CD4-positive, alpha-beta T cell treated with Interleukin-6 for 4 hours (primary cell): ENCODE data around the gene SIL1.
"Not testable (repeated sequence)": the region's sequence is repeated elsewhere in the genome, so short reads cannot be mapped to it uniquely, and the experiment has no call there.

Source experiments
- DNase-seq: peaks from one replicate; pipeline ENCODE4 v3.0.0-alpha.2; 2020; ENCODE audit warnings: mixed read lengths

The SIL1 gene

DNA sequence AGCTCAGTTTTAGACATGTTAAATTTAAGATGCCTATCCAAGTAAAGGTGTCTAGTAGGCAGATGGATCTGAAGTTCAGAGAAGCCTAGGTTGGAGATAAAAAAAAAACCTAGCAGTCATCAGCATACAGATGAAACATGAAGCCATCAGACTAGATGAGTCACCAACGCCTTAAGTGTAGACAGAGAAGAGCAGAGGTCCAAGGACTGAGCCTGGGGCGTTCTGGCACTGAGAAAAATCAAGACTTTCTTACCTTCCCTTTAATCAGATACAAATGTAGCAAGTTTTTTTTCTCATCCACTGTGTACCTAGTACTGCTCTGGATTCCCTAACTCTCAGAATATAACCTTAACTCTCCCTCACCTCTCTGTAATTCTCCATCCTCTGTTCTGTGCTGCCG, 97.3 kb downstream of the SIL1 start:
- DNase-seq = no peak

DNA sequence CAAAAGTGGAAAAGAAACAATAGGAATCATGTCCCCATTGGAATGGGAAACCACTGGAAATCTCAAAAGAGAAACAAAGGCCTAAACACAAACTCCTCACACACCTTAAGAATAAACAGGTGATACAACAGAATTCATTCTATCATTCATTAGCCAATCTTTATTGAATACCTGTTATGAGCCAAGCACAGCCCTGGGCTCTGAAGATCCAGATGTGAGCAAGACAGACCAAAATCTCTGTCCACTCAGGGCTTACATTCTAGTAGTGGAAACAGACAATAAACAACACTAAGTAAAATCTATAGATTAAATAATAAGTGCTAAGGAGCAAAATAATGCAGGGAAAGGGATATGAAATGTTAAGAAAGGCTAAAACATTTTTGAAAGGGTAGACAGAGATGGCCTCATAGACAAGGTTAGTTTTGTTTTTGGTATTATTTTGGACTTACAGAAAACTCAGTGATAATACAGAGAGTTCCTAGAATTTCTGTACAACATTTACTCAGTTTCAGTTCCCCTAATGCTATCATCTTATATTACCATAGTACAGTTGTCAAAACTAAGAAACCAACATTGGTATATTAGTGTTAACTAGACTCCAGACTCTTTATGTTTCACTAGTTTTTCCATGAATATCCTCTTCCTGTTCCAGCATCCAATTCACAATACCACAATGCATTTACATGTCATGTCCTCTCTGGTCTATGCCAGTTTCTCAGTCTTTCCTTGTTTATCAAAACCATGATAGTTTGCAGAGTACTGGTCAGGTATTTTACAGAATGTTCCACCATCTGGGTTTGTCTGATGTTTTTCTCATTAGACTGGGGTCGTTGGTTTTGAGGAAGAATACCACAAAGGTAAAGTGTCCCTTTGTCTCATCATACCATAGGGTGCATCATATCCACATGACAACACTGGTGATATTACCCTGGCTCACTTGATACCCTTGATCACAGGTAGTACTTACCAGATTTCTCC, 103.7 kb downstream of the SIL1 start:
- no peak for DNase-seq

DNA sequence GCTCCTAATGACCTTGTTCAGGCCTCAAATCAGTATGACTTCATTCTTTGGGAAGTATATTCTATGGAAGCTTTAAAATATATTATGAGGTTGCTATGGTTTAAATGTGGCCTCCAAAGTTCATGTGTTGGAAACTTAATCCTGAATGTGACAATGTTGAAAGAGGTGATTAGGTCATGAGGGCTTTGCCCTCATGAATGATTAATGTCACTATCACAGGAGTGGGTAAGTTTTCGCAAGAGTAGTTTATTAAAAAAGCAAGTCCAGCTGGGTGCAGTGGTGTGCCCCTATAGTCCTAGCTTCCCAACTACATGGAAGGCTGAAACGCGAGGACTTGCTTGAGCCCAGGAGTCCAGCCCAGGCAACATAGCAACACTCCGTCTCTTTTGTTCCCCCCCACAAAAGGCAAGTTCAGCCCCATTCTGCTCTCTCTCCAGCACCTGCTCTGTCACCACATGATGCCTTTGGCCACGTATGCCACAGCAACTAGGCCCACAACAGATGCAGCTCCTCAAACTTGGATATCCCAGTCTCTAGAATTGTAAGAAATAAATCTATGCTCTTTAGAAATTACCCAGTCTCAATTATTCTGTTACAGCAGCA, 105.3 kb downstream of the SIL1 start:
- no peak for DNase-seq

- DNase-seq = no peak
Measured at GRCh38 chr5:139091439-139092156, 106.6 kb downstream of the SIL1 start.

DNA sequence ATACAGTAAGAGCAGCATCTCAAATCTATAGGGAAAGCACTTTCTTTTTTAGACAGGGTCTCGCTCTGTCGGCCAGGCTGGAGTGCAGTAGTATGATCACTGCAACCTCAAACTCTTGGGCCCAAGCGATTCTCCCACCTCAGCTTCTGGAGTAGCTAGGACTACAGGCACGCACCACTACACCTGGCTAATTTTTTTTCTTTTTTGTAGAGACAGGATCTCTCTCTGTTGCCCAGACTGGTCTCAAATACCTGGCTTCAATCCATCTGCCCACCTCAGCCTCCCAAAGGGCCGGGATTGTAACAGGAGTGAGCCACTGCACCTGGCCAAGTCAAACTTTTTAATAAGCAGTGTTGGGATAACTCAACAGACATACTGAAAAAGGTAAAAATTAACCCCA, 107.6 kb downstream of the SIL1 start:
- no peak for DNase-seq

DNA sequence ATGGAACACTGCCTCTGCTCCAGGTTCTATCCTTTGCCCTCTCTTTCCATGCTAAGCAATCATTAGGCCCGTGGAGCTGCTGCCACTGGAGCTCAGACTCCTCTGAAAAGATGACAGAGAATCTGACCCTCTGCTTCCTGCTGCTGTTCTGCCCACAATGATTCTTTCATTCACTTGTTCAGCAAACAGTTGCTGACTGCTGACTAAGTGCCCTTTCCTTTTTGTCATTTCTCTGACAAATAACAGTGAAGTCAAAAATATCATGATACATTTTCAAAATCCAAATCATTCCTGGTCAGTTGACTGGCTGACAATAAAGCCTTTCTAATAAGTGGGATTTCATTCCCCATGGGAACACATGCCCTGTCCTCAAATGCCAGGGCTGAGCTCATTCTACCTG, 110.1 kb downstream of the SIL1 start:
- DNase-seq = no peak

DNA sequence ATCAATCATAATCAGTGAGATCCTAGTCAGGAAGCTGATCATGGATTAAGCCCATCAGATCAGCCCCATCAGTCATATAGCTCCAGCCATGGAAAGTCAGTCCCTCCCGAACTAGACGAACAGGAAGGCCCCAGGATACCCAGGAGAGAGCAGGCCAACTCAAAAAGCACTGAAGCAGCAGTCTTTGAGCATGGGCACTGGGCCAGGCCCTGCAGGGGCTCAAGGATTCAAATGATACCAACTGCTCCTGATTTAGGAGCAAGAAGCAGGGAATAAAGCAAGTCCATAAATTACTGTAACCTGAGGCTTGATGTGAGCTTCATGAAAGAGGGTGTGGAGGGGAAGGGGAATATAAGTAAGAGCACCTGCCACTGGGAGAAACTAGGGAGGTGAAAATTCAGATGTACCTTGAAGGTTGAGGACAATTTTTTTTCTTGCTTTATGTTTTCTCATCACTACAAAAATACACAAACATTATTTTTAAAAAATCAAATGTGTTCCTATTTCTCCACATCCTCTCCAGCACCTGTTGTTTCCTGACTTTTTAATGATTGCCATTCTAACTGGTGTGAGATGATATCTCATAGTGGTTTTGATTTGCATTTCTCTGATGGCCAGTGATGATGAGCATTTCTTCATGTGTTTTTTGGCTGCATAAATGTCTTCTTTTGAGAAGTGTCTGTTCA, 115.2 kb downstream of the SIL1 start:
- DNase-seq = no peak

DNA sequence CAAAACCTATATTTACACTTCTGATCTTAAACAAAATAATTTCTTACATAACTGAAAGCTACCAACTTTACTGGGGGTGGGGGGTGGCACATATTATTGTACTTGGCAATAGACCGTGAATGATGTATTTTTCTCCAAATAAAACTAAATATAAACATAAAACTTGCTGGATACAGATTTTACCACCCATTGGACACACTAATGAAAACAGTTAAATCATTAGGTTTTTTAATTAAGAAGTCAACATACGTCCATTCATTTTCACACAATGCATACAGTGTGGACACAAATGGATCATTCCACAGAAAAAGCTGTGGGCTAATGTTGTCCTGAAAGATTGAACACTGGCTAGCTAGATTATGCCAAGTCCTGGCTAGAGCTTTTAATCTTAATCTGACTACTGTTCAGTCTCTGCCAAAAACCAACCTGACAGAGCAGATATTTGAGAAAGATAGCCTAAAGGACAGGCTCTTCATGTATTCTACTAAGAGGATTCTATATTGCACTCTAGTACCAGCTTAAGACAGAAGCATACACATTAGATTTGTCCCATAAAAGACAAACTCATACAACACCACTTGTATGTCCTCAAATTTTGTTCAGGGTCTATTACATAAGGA, 118.1 kb downstream of the SIL1 start:
- DNase-seq = no peak

- DNase-seq = no peak
Measured at GRCh38 chr5:139079225-139079990, 118.8 kb downstream of the SIL1 start.

- no peak for DNase-seq
Measured at GRCh38 chr5:139078345-139078744, 119.8 kb downstream of the SIL1 start.

GRCh38 chr5:139077899-139078298, 120.3 kb downstream of the SIL1 start:
- DNase-seq = no peak

DNA sequence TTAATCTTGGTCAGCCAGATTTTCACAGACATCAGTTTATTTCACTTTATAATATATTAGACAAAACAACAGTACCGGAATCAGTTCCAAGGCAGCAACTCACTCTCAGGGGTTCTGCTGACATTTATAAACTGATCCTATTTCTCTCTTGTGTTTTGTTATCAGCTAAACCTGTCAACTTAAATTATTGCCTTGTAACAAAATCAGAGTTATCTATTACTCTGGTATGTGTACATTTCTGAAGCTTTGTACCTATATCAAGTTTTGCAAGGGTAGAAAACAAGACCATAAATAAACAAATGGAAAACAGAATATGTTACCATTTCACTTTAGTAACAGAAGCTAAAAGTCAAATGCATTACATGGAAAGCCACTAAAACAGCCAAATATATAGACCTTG, 122.1 kb downstream of the SIL1 start:
- no peak for DNase-seq

- no peak for DNase-seq
Measured at GRCh38 chr5:139075066-139076050, 122.8 kb downstream of the SIL1 start.

DNA sequence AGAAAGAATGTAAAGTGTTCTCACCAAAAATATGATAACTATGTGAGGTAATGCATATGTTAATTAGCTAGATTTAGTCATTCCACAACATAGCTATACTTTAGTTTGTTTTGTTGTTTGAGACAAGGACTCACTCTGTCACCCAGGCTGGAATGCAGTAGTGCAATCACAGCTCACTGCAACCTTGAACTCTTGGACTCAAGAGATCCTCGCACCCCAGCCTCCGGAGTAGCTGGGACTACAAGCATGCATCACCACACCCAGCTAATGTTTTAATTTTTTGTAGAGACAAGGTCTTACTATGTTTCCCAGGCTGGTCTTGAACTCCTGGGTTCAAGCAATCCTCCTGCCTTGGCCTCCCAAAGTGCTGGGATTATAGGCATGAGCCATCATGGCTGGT, 124.2 kb downstream of the SIL1 start:
- DNase-seq = not testable (repeated sequence)

DNA sequence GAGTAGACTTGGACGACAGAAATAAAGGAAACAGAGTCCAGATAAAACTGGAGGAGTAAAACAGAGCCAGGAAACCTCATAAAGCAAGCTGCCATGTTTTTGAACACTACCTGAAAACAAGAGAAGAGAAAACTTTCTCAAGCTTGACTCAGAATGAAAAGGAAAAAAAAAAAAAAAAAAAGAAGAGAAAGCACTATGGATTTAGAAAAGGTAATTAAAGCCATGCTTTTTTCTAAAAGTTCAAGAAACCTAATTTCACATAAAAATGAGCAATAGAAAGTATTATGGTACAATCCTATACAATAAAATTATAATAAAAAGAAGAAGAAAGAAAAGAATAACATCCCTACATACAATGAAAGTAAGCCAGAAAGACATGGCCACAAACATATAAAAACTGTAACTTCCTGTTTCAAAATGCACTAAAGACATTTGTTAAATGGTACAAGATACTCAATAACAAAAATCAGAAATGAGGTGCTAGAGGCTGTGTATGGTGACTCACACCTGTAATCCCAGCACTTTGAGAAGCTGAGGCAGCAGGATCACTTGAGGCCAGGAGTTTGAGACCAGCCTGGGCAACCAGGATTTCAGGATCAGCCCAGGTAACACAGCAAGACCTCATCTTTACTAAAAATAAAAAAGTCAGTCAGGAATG, 129.5 kb downstream of the SIL1 start:
- DNase-seq = no peak

- DNase-seq = no peak
Measured at GRCh38 chr5:139068060-139068459, 130.1 kb downstream of the SIL1 start.

DNA sequence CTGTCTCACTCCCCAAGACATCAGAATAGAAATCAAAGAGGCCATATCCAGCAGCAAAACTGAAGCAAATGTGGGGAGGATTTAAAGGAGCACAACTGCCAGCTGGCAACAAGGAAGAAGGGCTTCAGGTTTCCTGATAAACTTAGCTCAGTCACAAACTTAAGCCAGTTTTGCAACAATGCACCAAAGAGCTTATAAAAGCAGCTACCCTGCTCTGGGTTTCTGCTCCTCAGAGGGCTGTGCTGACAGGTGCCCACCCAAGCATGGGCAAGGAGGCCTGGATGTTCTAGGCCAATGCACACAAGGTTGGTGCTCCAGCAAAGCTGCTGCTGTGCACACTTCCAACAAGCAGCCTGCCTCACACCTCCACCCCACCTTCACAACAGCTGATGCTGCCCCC, 132.9 kb downstream of the SIL1 start:
- DNase-seq = no peak

- DNase-seq = no peak
Measured at GRCh38 chr5:139064613-139065012, 133.6 kb downstream of the SIL1 start.

DNA sequence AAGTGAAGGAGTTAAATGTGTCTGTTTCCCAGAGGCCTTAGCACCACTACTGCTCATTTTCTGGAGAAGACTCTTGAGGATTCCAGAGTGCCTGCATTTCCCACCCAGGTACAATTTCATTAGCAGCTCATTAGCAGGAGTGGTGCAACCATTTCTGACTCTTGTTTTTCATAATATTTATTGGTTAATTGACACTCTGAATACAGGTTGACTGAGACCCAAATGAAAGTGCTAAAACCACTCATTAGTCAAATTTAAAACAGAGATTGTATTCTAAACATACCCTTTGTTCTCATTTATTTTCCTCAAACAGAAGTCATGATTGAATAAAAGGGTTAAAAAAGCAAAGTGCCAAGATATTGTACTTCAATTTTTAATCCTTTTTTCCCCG, 134.5 kb downstream of the SIL1 start:
- no peak for DNase-seq
